Measurements from ENCODE around the gene CLECL1.
"Not testable (repeated sequence)": the region's sequence is repeated elsewhere in the genome, so short reads cannot be mapped to it uniquely, and the experiment has no call there.

The CLECL1 gene

GRCh38 chr12:9751204-9752144 is 18.6 kb upstream of the CLECL1 start:
- peak; percentile 70 for DNase-seq (ENCODE audit: low read depth)

GRCh38 chr12:9750276-9751203 is 17.6 kb upstream of the CLECL1 start:
- peak; percentile 62 for DNase-seq (ENCODE audit: low read depth)

GRCh38 chr12:9749640-9750039 is 16.7 kb upstream of the CLECL1 start:
- DNase-seq (ENCODE audit: low read depth) = no peak

- no peak for DNase-seq (ENCODE audit: low read depth)
These were observed 12.3 kb upstream of the CLECL1 start for GRCh38 chr12:9745199-9745598.

GRCh38 chr12:9742661-9743060 is 9.8 kb upstream of the CLECL1 start:
- DNase-seq (ENCODE audit: low read depth) = no peak

- DNase-seq (ENCODE audit: low read depth) = peak; percentile 58
These were observed 8.8 kb upstream of the CLECL1 start for GRCh38 chr12:9741726-9742125.

GRCh38 chr12:9740106-9740750 is 7.3 kb upstream of the CLECL1 start:
- DNase-seq (ENCODE audit: low read depth) = no peak

- DNase-seq (ENCODE audit: low read depth) = not testable (repeated sequence)
These were observed 6.7 kb upstream of the CLECL1 start for GRCh38 chr12:9739404-9740105.

GRCh38 chr12:9738905-9739304 is 6.0 kb upstream of the CLECL1 start:
- DNase-seq (ENCODE audit: low read depth) = not testable (repeated sequence)

GRCh38 chr12:9736936-9737705 is 4.2 kb upstream of the CLECL1 start:
- no peak for DNase-seq (ENCODE audit: low read depth)

- no peak for DNase-seq (ENCODE audit: low read depth)
These were observed 2.7 kb upstream of the CLECL1 start for GRCh38 chr12:9735601-9736000.

- no peak for DNase-seq (ENCODE audit: low read depth)
These were observed 1.1 kb downstream of the CLECL1 start for GRCh38 chr12:9731797-9732196.

GRCh38 chr12:9731393-9731792 is 1.5 kb downstream of the CLECL1 start:
- no peak for DNase-seq (ENCODE audit: low read depth)

GRCh38 chr12:9730591-9730990 is 2.3 kb downstream of the CLECL1 start:
- DNase-seq (ENCODE audit: low read depth) = no peak

- DNase-seq (ENCODE audit: low read depth) = no peak
These were observed 2.9 kb downstream of the CLECL1 start for GRCh38 chr12:9730011-9730410.

- no peak for DNase-seq (ENCODE audit: low read depth)
These were observed 3.8 kb downstream of the CLECL1 start for GRCh38 chr12:9729082-9729481.

- DNase-seq (ENCODE audit: low read depth) = no peak
These were observed 5.1 kb downstream of the CLECL1 start for GRCh38 chr12:9727813-9728212.

- DNase-seq (ENCODE audit: low read depth) = no peak
These were observed 7.6 kb downstream of the CLECL1 start for GRCh38 chr12:9725213-9725870.

- DNase-seq (ENCODE audit: low read depth) = no peak
These were observed 8.9 kb downstream of the CLECL1 start for GRCh38 chr12:9724023-9724422.

- DNase-seq (ENCODE audit: low read depth) = no peak
These were observed 11.4 kb downstream of the CLECL1 start for GRCh38 chr12:9721394-9722092.
